Heart left ventricle (tissue), 16 donors: Measurements from ENCODE around the gene ORC5. TPM values are rescaled to one million over a fixed set of nuclear protein-coding genes. Genes with fewer than 3 reads are reported as not detected.

Experiments used
- ATAC-seq, 4 donors: fragments of 200-7000 bp; cut with Tn5 transposase; one replicate each; pipeline ENCODE4 v1.9.1; 2020 to 2022; ENCODE audit warnings: moderate library complexity in 4 of 4, mild to moderate bottlenecking in 3 of 4, moderate number of reproducible peaks in 1 of 4
- DNase-seq, 5 donors: peaks; one replicate each; pipeline ENCODE4 v3.0.0-alpha.2; 2020
- H3K27ac ChIP-seq, 12 donors: fragments of 200-600 bp; sonication (generic) in 4 of 12; one replicate each; pipeline versions ENCODE4 v1.5.0 to v1.8.0; 2016 to 2022; ENCODE audit warnings: mild to moderate bottlenecking in 2 of 12
- H3K27me3 ChIP-seq, 9 donors: fragments of 200-600 bp; sonication (generic) in 2 of 9; one replicate each; pipeline versions ENCODE4 v1.5.1 to v1.8.0; 2016 to 2022; ENCODE audit warnings: mild to moderate bottlenecking in 3 of 9
- H3K36me3 ChIP-seq, 9 donors: fragments of 200-600 bp; sonication (generic) in 2 of 9; one replicate each; pipeline versions ENCODE4 v1.5.0 to v1.8.0; 2018 to 2022; ENCODE audit warnings: mild to moderate bottlenecking in 2 of 9
- H3K4me1 ChIP-seq, 12 donors: fragments of 200-600 bp; sonication (generic) in 4 of 12; one replicate each; pipeline versions ENCODE4 v1.5.0 to v1.8.0; 2016 to 2022; ENCODE audit warnings: mild to moderate bottlenecking in 3 of 12
- H3K4me3 ChIP-seq, 12 donors: fragments of 200-600 bp; sonication (generic) in 4 of 12; one replicate each; pipeline versions ENCODE4 v1.5.0 to v1.8.0; 2017 to 2022; ENCODE audit warnings: mild to moderate bottlenecking in 9 of 12, moderate library complexity in 4 of 12
- H3K9me3 ChIP-seq, 12 donors: fragments of 200-600 bp; sonication (generic) in 4 of 12; one replicate each; pipeline versions ENCODE4 v1.5.0 to v1.8.0; 2016 to 2022; ENCODE audit warnings: mild to moderate bottlenecking in 1 of 12
- CTCF ChIP-seq, 12 donors: fragments of 200-600 bp; sonication (generic) in 4 of 12; IDR thresholded peaks; one replicate each; pipeline versions ENCODE4 v1.5.0 to v1.8.0; 2018 to 2022; ENCODE audit warnings: antibody characterized with exemption in 12 of 12, mild to moderate bottlenecking in 5 of 12
- POLR2A ChIP-seq, 2 donors: fragments of 450-650 bp; IDR thresholded peaks; one replicate each; pipeline ENCODE4 v1.6.1; 2017; ENCODE audit warnings: antibody characterized with exemption in 2 of 2, mild to moderate bottlenecking in 2 of 2, moderate library complexity in 2 of 2
- WGBS, 4 donors: extraction: QIAGEN DNeasy Blood & Tissue Kit in 2 of 4; methylation state at CpG; one replicate each; pipeline versions ENCODE4 v1.1.5 to v1.1.7; 2013 to 2018; 5-methylcytosine and 5-hydroxymethylcytosine counted together
- intact Hi-C, 10 donors: fragments of 100-400 bp; cut with DNase I; formaldehyde crosslinking; loops; one replicate each; pipeline versions ENCODE4 v1.11.1 to v1.14.2; 2022
- polyA plus RNA-seq, 2 donors: library from polyadenylated mRNA; stranded (reverse); fragments of 200-250 nt; gene quantifications; one replicate each; pipeline ENCODE4 v1.2.3, GENCODE V29; 2013
- total RNA-seq, 9 donors: library from RNA; depleted of rRNA in 2 of 9; stranded (reverse); fragments of >200 nt in 2 of 9; fragmentation: NEBNext Ultra II Directional in 3 of 9; extraction: Animal tissue kit (Norgen Biotek cat#: 25700) in 3 of 9; gene quantifications; one replicate each; pipeline versions ENCODE4 v1.1.0 to v1.2.4, GENCODE V29; 2016 to 2023
- donor health status: ischemic (EF 13 %, LVEDD 7.1; RV severe dilation, severe dysfunction).
- donor health status: healthy with polysubstance abuse.
- donor health status: DM: no; HTN: yes; CAD: no.
- donor health status: DM: no; HTN: no; CAD: no.
- donor health status: ischemic (EF 25% LVEDD 6.9; RV normal size, moderate dysfunction).
- donor health status: ischemic (EF 25% LVEDD 5.7; RV mildly dilated, moderate dysfunction).
- donor health status: healthy.
- donor health status: DM: yes; HTN: yes; CAD: no.
- donor health status: ischemic (EF 35%, LVEDD 5.7; RV mildly dilated, moderate dysfunction).
- donor health status: nonischemic (EF 11% LVEDD 7.7; RV severe dilation, severe dysfunction).
- donor health status: DM: yes; HTN: yes; CAD: no.
- donor health status: PGD.
- donor health status: ischemic (EF 29% LVEDD 5.4; RV normal size, mild dysfunction).
- donor health status: nonischemic (EF 23%, LVEDD 6.1; RV moderate dilation, normal function).

The ORC5 gene
- total and polyA plus RNA-seq, 11 donors: 2.4 to 11.2 (median 7.0) TPM

GRCh38 chr7:104152468-104152867, 55.3 kb downstream of the ORC5 start:
- intact Hi-C loops: loop anchor here in 3 of 10 donors (10.0 kb wide), 2 partner anchors 578 to 628 kb away; no protein-coding TSS in a partner anchor
- 86 to 96% (median 92%) methylated on average over 1 of the region's 1 CpG for WGBS, 4 donors

GRCh38 chr7:104150470-104150869, 57.3 kb downstream of the ORC5 start:
- DNase-seq (no peak), ATAC-seq (no peak)
- intact Hi-C loops: loop anchor here in 3 of 10 donors (10.0 kb wide), 2 partner anchors 576 to 626 kb away; no protein-coding TSS in a partner anchor
- TF ChIP-seq POLR2A (IDR thresholded peaks at IDR 0.05) (no peak), CTCF (IDR thresholded peaks at IDR 0.05) (no peak)
- Histone ChIP-seq H3K9me3 (no peaks in the 10 kb centered on the region), H3K36me3 (peaks cover 0 to 39% (median 3%) of the 10 kb centered on the region in 9 donors), H3K4me3 (no peak overlapping the region), H3K27me3 (no peaks in the 10 kb centered on the region), H3K27ac (no peak overlapping the region), H3K4me1 (no peaks in the 10 kb centered on the region)
- 83 to 92% (median 87%) methylated on average over 1 of the region's 1 CpG for WGBS, 4 donors

More at GRCh38 chr7:104152468-104152867, 55.3 kb downstream of the ORC5 start:
- H3K4me3 ChIP-seq: no peak overlapping the region
- no peaks in the 10 kb centered on the region for H3K27me3 ChIP-seq
- TF ChIP-seq POLR2A (IDR thresholded peaks at IDR 0.05): no peak
- TF ChIP-seq CTCF (IDR thresholded peaks at IDR 0.05): no peak
- H3K9me3 ChIP-seq: no peaks in the 10 kb centered on the region
- peaks cover 0 to 39% (median 3%) of the 10 kb centered on the region in 9 donors for H3K36me3 ChIP-seq
- H3K27ac ChIP-seq: no peak overlapping the region
- DNase-seq (no peak), ATAC-seq (no peak)
- H3K4me1 ChIP-seq: no peaks in the 10 kb centered on the region

GRCh38 chr7:104149822-104150221, 58.0 kb downstream of the ORC5 start:
- intact Hi-C loops: loop anchor here in 3 of 10 donors (10.0 kb wide), 2 partner anchors 575 to 625 kb away; no protein-coding TSS in a partner anchor

GRCh38 chr7:104142147-104142546, 65.7 kb downstream of the ORC5 start:
- H3K9me3 ChIP-seq: no peaks in the 10 kb centered on the region
- no peak for DNase-seq
- ATAC-seq: no peak
- peaks cover 0 to 14% (median 0%) of the 10 kb centered on the region in 9 donors for H3K36me3 ChIP-seq
- H3K27ac ChIP-seq: no peak overlapping the region
- WGBS, 4 donors: 39 to 63% (median 52%) methylated on average over 2 of the region's 2 CpGs
- H3K4me1 ChIP-seq: no peaks in the 10 kb centered on the region
- TF ChIP-seq CTCF (IDR thresholded peaks at IDR 0.05): no peak
- TF ChIP-seq POLR2A (IDR thresholded peaks at IDR 0.05): no peak
- H3K27me3 ChIP-seq: no peaks in the 10 kb centered on the region
- intact Hi-C loops: no loop called here
- no peak overlapping the region for H3K4me3 ChIP-seq

More at GRCh38 chr7:104149822-104150221, 58.0 kb downstream of the ORC5 start:
- H3K9me3 ChIP-seq: no peaks in the 10 kb centered on the region
- ATAC-seq (no peak), DNase-seq (no peak)
- no peak for TF ChIP-seq POLR2A (IDR thresholded peaks at IDR 0.05)
- no peak for TF ChIP-seq CTCF (IDR thresholded peaks at IDR 0.05)
- H3K27ac ChIP-seq: no peak overlapping the region
- H3K27me3 ChIP-seq: no peaks in the 10 kb centered on the region
- H3K36me3 ChIP-seq: peaks cover 0 to 39% (median 3%) of the 10 kb centered on the region in 9 donors
- WGBS, 4 donors: 86 to 92% (median 90%) methylated on average over 2 of the region's 2 CpGs
- no peaks in the 10 kb centered on the region for H3K4me1 ChIP-seq
- H3K4me3 ChIP-seq: no peak overlapping the region
